Measurements from ENCODE around the gene PAFAH2. TPM values are rescaled to one million over a fixed set of nuclear protein-coding genes. Genes with fewer than 3 reads are reported as not detected.

Gene PAFAH2
- total RNA-seq, 3 donors from 2014 or later (not counting 1 experiment from before 2014, with no cell fraction given): 39.0 to 95.1 (median 68.6) TPM

DNA sequence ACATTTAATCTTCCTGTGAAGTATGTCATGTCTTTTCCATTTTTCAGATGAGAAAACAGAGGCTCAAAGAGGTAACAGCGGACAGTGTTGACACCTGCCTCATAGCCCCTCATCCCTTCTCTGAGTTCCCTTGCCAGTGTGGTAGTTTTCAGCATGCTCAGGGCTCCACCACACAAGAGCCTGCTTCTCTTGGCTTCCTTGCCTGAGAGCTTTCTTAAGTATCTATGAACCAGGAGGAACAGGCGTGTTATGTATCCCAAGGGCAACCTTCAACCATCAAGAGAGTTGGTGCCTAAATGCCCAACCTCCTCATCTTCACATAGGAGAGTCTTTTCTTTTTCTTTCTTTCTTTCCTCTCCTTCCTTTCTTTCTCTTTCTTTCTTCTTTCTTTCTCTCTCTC is 5.9 kb upstream of the PAFAH2 start:
- Mint-ChIP-seq H3K27ac (no peak overlapping the region), H3K27me3 (ENCODE audit: low read depth in 2 of 2) (peaks cover 0 to 10% of the 10 kb centered on the region in 2 donors), H3K4me3 (no peak overlapping the region), H3K4me1 (peaks cover 0 to under 1% of the 10 kb centered on the region in 2 donors), H3K36me3 (no peaks in the 10 kb centered on the region), H3K9me3 (no peaks in the 10 kb centered on the region)
- Histone ChIP-seq H3K9me3 (ENCODE audit: control insufficient read depth, insufficient read depth, low read length) (no peaks in the 10 kb centered on the region), H3K27ac (ENCODE audit: low read length) (no peak overlapping the region), H3K4me3 (ENCODE audit: low read length) (no peak overlapping the region), H3K27me3 (ENCODE audit: control insufficient read depth, insufficient read depth, low read length) (no peaks in the 10 kb centered on the region), H3K36me3 (ENCODE audit: control insufficient read depth, insufficient read depth, low read length) (no peaks in the 10 kb centered on the region), H3K4me1 (ENCODE audit: control insufficient read depth, insufficient read depth, low read length) (no peaks in the 10 kb centered on the region)
- 78% methylated on average over 2 of the region's 2 CpGs for WGBS (ENCODE audit: insufficient coverage)
- ATAC-seq: no peak
- DNase-seq: no peak
- intact Hi-C loops (cut with micrococcal nuclease): no loop called here
- TF ChIP-seq, protein P1, sequence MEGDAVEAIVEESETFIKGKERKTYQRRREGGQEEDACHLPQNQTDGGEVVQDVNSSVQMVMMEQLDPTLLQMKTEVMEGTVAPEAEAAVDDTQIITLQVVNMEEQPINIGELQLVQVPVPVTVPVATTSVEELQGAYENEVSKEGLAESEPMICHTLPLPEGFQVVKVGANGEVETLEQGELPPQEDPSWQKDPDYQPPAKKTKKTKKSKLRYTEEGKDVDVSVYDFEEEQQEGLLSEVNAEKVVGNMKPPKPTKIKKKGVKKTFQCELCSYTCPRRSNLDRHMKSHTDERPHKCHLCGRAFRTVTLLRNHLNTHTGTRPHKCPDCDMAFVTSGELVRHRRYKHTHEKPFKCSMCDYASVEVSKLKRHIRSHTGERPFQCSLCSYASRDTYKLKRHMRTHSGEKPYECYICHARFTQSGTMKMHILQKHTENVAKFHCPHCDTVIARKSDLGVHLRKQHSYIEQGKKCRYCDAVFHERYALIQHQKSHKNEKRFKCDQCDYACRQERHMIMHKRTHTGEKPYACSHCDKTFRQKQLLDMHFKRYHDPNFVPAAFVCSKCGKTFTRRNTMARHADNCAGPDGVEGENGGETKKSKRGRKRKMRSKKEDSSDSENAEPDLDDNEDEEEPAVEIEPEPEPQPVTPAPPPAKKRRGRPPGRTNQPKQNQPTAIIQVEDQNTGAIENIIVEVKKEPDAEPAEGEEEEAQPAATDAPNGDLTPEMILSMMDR (IDR thresholded peaks at IDR 0.05): no peak

GRCh38 chr1:26003262-26003661 is 5.4 kb upstream of the PAFAH2 start:
- no peak overlapping the region for H3K27ac Mint-ChIP-seq
- Histone ChIP-seq H3K27me3 (ENCODE audit: control insufficient read depth, insufficient read depth, low read length) (no peaks in the 10 kb centered on the region), H3K27ac (ENCODE audit: low read length) (no peak overlapping the region), H3K9me3 (ENCODE audit: control insufficient read depth, insufficient read depth, low read length) (no peaks in the 10 kb centered on the region), H3K4me1 (ENCODE audit: control insufficient read depth, insufficient read depth, low read length) (peaks cover 5% of the 10 kb centered on the region), H3K4me3 (ENCODE audit: low read length) (no peak overlapping the region), H3K36me3 (ENCODE audit: control insufficient read depth, insufficient read depth, low read length) (no peaks in the 10 kb centered on the region)
- no peaks in the 10 kb centered on the region for H3K9me3 Mint-ChIP-seq
- intact Hi-C loops (cut with micrococcal nuclease): no loop called here
- no peak for ATAC-seq
- H3K4me1 Mint-ChIP-seq: peaks cover 4 to 5% of the 10 kb centered on the region in 2 donors
- WGBS (ENCODE audit: insufficient coverage): 93% methylated on average over 4 of the region's 4 CpGs
- peaks cover 0 to 10% of the 10 kb centered on the region in 2 donors for H3K27me3 Mint-ChIP-seq (ENCODE audit: low read depth in 2 of 2)
- no peaks in the 10 kb centered on the region for H3K36me3 Mint-ChIP-seq
- no peak for DNase-seq
- TF ChIP-seq, protein P1 (IDR thresholded peaks at IDR 0.05): no peak
- no peak overlapping the region for H3K4me3 Mint-ChIP-seq

DNA sequence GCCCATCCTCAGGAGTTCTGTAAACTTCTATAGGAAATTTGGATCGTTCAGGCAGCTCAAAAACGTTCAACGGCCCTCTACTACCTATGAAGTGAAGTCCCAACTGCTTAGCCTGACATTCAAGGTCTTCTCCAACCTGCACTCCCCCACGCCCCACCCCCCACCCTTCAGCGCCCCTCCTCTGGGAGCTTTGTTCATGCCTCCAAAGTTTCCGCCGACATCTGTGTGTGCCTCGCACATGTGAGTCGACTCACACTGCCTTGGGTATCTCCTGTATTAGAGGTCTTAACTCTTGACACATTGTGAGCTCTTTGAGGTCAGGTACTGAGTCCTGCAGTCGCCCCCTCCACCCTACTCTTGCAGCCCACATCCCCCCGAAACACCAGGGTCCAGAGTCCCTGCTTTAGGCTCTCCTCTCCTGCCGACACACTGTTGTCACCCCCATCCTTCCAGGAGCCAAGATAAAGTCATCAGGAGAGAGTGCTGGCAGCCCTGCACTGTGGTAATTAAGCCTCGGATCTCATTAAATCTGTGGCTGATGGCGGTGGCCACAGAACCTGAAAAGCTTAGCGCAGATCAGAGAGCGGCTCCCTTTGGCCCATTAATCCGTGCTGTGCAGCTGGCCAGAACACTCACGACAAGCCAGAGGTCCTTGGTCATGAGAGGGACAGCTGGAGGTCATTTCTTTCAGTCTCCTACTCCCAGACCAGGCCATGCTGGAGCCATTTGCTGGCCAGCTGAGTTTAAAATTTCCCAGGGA is 1.4 kb upstream of the PAFAH2 start:
- H3K4me3 Mint-ChIP-seq: no peak overlapping the region

More for the DNA sequence above, 1.4 kb upstream of the PAFAH2 start:
- Mint-ChIP-seq H3K9me3 (no peaks in the 10 kb centered on the region), H3K27me3 (ENCODE audit: low read depth in 2 of 2) (peaks cover 0 to 3% of the 10 kb centered on the region in 2 donors), H3K4me1 (peaks cover 23 to 27% of the 10 kb centered on the region in 2 donors), H3K27ac (no peak overlapping the region), H3K36me3 (no peaks in the 10 kb centered on the region)
- DNase-seq: peak in 1 of 2 donors; percentile 23
- intact Hi-C loops (cut with micrococcal nuclease): loop anchor here (2.0 to 10.0 kb wide), 2 partner anchors 94 to 754 kb away; partner anchors contain the start of gene RSRP1
- Histone ChIP-seq H3K27me3 (ENCODE audit: control insufficient read depth, insufficient read depth, low read length) (no peaks in the 10 kb centered on the region), H3K27ac (ENCODE audit: low read length) (no peak overlapping the region), H3K4me1 (ENCODE audit: control insufficient read depth, insufficient read depth, low read length) (peaks cover 22% of the 10 kb centered on the region), H3K36me3 (ENCODE audit: control insufficient read depth, insufficient read depth, low read length) (no peaks in the 10 kb centered on the region), H3K4me3 (ENCODE audit: low read length) (no peak overlapping the region), H3K9me3 (ENCODE audit: control insufficient read depth, insufficient read depth, low read length) (no peaks in the 10 kb centered on the region)
- no peak for ATAC-seq
- 93% methylated on average over 18 of the region's 18 CpGs for WGBS (ENCODE audit: insufficient coverage)
- TF ChIP-seq, protein P1 (IDR thresholded peaks at IDR 0.05): no peak

All from natural killer cell (primary cell).